HEK293 (cell line): ENCODE measurements around the gene LSS.

Experiments
- CTCF ChIA-PET: fragments of 350-600 bp; formaldehyde crosslinking; extraction: SDS; loops from one replicate; lab custom pipeline; 2021; ENCODE audit warnings: antibody characterized with exemption; lab: Yijun Ruan, JAX
- POLR2A ChIA-PET: fragments of 300-600 bp; formaldehyde crosslinking; extraction: SDS; loops from one replicate; lab custom pipeline; 2020; ENCODE audit warnings: antibody characterized with exemption, inconsistent platforms; lab: Yijun Ruan, JAX
- H3K27ac ChIP-seq: fragments of 200-500 bp; sonication (Bioruptor generic); 2 replicates; pipeline ENCODE4 v1.5.1; 2014; ENCODE audit warnings: low read depth, low read length, control low read depth, inconsistent platforms; ENCODE audit errors: extremely low read depth
- H3K36me3 ChIP-seq, 2 experiments: fragments of 200-500 bp in 1 of 2; sonication (Bioruptor generic) in 1 of 2; 1 replicate in 1 of 2; 2 replicates in 1 of 2; pipeline ENCODE4 v1.5.1; 2014 to 2017; ENCODE audit warnings: inconsistent platforms in 2 of 2, low read length in 2 of 2; ENCODE audit not compliant: control insufficient read depth in 2 of 2, insufficient read depth in 1 of 2
- H3K4me1 ChIP-seq: fragments of 200-500 bp; sonication (Bioruptor generic); 2 replicates; pipeline ENCODE4 v1.5.1; 2014; ENCODE audit warnings: mild to moderate bottlenecking, low read length, inconsistent platforms; ENCODE audit not compliant: control insufficient read depth, insufficient read depth
- H3K4me3 ChIP-seq: 2 replicates; pipeline ENCODE4 v1.5.1; 2011; ENCODE audit warnings: low read depth, mild to moderate bottlenecking, control low read depth, low read length, moderate library complexity
- H3K9me3 ChIP-seq: fragments of 200-500 bp; sonication (Bioruptor generic); 2 replicates; pipeline ENCODE4 v1.5.1; 2014; ENCODE audit warnings: low read depth, low read length, inconsistent platforms; ENCODE audit not compliant: control insufficient read depth, insufficient read depth
- BCL11B ChIP-seq: fragments of 450-650 bp; formaldehyde crosslinking; IDR thresholded peaks from 2 replicates; pipeline ENCODE4 v1.5.1; 2016; ENCODE audit warnings: low read depth, missing biosample characterization, missing genetic modification characterization
- REPIN1 ChIP-seq: fragments of 450-650 bp; formaldehyde crosslinking; IDR thresholded peaks from 2 replicates; pipeline ENCODE4 v1.5.1; 2017; ENCODE audit warnings: missing biosample characterization, missing genetic modification characterization, low read depth
- SP3 ChIP-seq: fragments of 450-650 bp; formaldehyde crosslinking; IDR thresholded peaks from 2 replicates; pipeline ENCODE4 v1.5.1; 2016; ENCODE audit warnings: missing biosample characterization, missing genetic modification characterization
- SP7 ChIP-seq: fragments of 450-650 bp; formaldehyde crosslinking; IDR thresholded peaks from 2 replicates; pipeline ENCODE4 v1.5.1; 2016; ENCODE audit warnings: missing biosample characterization, missing genetic modification characterization
- ZBTB20 ChIP-seq: fragments of 450-650 bp; formaldehyde crosslinking; IDR thresholded peaks from 2 replicates; pipeline ENCODE4 v1.5.1; 2016; ENCODE audit warnings: missing biosample characterization, missing genetic modification characterization
- ZBTB7A ChIP-seq: fragments of 450-650 bp; formaldehyde crosslinking; IDR thresholded peaks from 2 replicates; pipeline ENCODE4 v1.5.1; 2016; ENCODE audit warnings: low read depth, missing biosample characterization, missing genetic modification characterization
- ZNF560 ChIP-seq: fragments of 450-650 bp; formaldehyde crosslinking; IDR thresholded peaks from 2 replicates; pipeline ENCODE4 v1.5.1; 2017; ENCODE audit warnings: missing biosample characterization, missing genetic modification characterization, borderline replicate concordance
- ZNF701 ChIP-seq: fragments of 450-650 bp; formaldehyde crosslinking; IDR thresholded peaks from 2 replicates; pipeline ENCODE4 v1.5.1; 2016; ENCODE audit warnings: missing biosample characterization, missing genetic modification characterization
- TF ChIP-seq, protein P1 (sequence below): fragments of 450-650 bp; formaldehyde crosslinking; IDR thresholded peaks from 2 replicates; pipeline ENCODE4 v1.5.1; 2016; ENCODE audit warnings: missing biosample characterization, missing genetic modification characterization
- TF ChIP-seq, protein P2 (sequence below): fragments of 450-650 bp; formaldehyde crosslinking; IDR thresholded peaks from 2 replicates; pipeline ENCODE4 v1.5.1; 2017; ENCODE audit warnings: missing biosample characterization, missing genetic modification characterization
- TF ChIP-seq, protein P3 (sequence below): fragments of 450-650 bp; IDR thresholded peaks from 2 replicates; pipeline ENCODE4 v1.5.1; 2018; ENCODE audit warnings: missing biosample characterization, missing genetic modification characterization
- TF ChIP-seq, protein P4 (sequence below): fragments of 450-650 bp; formaldehyde crosslinking; IDR thresholded peaks from 2 replicates; pipeline ENCODE4 v1.5.1; 2016; ENCODE audit warnings: missing biosample characterization, missing genetic modification characterization
- TF ChIP-seq, protein P5 (sequence below): fragments of 450-650 bp; formaldehyde crosslinking; IDR thresholded peaks from 2 replicates; pipeline ENCODE4 v1.5.1; 2016; ENCODE audit warnings: missing biosample characterization, missing genetic modification characterization

Gene LSS

DNA sequence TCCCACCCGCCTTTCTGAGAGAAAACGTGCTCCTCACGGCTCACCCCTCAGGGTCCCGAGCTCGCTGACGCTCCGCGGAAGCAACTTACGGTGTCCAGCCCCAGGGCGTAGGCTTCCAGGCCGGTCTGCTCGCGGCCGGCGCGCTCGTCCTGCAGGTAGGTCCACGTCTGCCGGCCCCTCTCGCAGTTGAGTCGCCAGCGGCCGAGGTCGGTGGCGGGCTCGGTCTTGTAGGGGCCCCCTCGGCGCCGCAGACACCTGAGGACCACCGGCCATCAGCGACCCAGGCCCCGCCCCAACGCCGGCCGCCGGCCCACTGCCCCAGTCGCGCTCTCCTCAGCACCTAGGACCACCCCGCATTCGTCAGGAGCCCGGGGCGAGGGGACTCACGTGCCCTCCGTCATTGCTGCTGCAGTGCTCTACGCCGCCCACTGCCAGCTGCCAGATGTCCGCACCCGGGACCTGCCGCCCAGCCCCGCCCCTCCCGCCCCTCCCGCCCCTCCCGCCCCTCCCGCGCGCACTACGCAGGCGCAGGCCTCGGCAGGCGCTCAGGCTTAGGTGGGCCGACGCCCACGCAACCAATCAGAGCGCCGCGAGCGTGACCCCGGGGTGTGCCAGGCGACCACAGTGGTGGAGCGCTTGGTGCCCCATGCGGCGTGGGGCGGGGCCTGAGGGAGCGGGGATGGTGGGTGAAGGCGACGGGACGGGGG, at the start of gene LSS (continued):
- 0 out of 2 replicates have a peak, but pooled peaks have one; percentile 24 for TF ChIP-seq BCL11B (tag by site-specific recombination)
- TF ChIP-seq, protein P1, sequence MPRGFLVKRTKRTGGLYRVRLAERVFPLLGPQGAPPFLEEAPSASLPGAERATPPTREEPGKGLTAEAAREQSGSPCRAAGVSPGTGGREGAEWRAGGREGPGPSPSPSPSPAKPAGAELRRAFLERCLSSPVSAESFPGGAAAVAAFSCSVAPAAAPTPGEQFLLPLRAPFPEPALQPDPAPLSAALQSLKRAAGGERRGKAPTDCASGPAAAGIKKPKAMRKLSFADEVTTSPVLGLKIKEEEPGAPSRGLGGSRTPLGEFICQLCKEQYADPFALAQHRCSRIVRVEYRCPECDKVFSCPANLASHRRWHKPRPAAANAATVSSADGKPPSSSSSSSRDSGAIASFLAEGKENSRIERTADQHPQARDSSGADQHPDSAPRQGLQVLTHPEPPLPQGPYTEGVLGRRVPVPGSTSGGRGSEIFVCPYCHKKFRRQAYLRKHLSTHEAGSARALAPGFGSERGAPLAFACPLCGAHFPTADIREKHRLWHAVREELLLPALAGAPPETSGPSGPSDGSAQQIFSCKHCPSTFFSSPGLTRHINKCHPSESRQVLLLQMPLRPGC (tag by site-specific recombination) = no peak
- TF ChIP-seq, protein P2, sequence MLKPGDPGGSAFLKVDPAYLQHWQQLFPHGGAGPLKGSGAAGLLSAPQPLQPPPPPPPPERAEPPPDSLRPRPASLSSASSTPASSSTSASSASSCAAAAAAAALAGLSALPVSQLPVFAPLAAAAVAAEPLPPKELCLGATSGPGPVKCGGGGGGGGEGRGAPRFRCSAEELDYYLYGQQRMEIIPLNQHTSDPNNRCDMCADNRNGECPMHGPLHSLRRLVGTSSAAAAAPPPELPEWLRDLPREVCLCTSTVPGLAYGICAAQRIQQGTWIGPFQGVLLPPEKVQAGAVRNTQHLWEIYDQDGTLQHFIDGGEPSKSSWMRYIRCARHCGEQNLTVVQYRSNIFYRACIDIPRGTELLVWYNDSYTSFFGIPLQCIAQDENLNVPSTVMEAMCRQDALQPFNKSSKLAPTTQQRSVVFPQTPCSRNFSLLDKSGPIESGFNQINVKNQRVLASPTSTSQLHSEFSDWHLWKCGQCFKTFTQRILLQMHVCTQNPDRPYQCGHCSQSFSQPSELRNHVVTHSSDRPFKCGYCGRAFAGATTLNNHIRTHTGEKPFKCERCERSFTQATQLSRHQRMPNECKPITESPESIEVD (tag by site-specific recombination) = no peak
- peak; percentile 86; the same call in 1 of the 2 replicates for TF ChIP-seq ZBTB7A (tag by site-specific recombination)
- peak; percentile 83 for TF ChIP-seq SP7
- TF ChIP-seq, protein P3, sequence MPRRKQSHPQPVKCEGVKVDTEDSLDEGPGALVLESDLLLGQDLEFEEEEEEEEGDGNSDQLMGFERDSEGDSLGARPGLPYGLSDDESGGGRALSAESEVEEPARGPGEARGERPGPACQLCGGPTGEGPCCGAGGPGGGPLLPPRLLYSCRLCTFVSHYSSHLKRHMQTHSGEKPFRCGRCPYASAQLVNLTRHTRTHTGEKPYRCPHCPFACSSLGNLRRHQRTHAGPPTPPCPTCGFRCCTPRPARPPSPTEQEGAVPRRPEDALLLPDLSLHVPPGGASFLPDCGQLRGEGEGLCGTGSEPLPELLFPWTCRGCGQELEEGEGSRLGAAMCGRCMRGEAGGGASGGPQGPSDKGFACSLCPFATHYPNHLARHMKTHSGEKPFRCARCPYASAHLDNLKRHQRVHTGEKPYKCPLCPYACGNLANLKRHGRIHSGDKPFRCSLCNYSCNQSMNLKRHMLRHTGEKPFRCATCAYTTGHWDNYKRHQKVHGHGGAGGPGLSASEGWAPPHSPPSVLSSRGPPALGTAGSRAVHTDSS (tag by site-specific recombination) = no peak
- TF ChIP-seq, protein P4, sequence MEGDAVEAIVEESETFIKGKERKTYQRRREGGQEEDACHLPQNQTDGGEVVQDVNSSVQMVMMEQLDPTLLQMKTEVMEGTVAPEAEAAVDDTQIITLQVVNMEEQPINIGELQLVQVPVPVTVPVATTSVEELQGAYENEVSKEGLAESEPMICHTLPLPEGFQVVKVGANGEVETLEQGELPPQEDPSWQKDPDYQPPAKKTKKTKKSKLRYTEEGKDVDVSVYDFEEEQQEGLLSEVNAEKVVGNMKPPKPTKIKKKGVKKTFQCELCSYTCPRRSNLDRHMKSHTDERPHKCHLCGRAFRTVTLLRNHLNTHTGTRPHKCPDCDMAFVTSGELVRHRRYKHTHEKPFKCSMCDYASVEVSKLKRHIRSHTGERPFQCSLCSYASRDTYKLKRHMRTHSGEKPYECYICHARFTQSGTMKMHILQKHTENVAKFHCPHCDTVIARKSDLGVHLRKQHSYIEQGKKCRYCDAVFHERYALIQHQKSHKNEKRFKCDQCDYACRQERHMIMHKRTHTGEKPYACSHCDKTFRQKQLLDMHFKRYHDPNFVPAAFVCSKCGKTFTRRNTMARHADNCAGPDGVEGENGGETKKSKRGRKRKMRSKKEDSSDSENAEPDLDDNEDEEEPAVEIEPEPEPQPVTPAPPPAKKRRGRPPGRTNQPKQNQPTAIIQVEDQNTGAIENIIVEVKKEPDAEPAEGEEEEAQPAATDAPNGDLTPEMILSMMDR (tag by site-specific recombination) = peak; percentile 42; the same call in 1 of the 2 replicates
- TF ChIP-seq, protein P5, sequence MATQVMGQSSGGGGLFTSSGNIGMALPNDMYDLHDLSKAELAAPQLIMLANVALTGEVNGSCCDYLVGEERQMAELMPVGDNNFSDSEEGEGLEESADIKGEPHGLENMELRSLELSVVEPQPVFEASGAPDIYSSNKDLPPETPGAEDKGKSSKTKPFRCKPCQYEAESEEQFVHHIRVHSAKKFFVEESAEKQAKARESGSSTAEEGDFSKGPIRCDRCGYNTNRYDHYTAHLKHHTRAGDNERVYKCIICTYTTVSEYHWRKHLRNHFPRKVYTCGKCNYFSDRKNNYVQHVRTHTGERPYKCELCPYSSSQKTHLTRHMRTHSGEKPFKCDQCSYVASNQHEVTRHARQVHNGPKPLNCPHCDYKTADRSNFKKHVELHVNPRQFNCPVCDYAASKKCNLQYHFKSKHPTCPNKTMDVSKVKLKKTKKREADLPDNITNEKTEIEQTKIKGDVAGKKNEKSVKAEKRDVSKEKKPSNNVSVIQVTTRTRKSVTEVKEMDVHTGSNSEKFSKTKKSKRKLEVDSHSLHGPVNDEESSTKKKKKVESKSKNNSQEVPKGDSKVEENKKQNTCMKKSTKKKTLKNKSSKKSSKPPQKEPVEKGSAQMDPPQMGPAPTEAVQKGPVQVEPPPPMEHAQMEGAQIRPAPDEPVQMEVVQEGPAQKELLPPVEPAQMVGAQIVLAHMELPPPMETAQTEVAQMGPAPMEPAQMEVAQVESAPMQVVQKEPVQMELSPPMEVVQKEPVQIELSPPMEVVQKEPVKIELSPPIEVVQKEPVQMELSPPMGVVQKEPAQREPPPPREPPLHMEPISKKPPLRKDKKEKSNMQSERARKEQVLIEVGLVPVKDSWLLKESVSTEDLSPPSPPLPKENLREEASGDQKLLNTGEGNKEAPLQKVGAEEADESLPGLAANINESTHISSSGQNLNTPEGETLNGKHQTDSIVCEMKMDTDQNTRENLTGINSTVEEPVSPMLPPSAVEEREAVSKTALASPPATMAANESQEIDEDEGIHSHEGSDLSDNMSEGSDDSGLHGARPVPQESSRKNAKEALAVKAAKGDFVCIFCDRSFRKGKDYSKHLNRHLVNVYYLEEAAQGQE (tag by site-specific recombination) = peak; percentile 60
- TF ChIP-seq SP3 (tag by site-specific recombination) = peak; percentile 84
- no peak for TF ChIP-seq ZNF560 (tag by site-specific recombination)
- peak; percentile 71; the same call in 1 of the 2 replicates for TF ChIP-seq ZBTB20
- no peak for TF ChIP-seq REPIN1 (tag by site-specific recombination)

- Histone ChIP-seq H3K36me3 (peaks cover 92 to 93% of the 10 kb centered on the region in 2 experiments), H3K4me3 (no peak overlapping the region), H3K4me1 (no peaks in the 10 kb centered on the region), H3K9me3 (no peaks in the 10 kb centered on the region), H3K27ac (no peak overlapping the region)
- ChIA-PET POLR2A (no interaction called here), CTCF (interaction anchor here (0.7 to 1.0 kb wide), 3 partner anchors 9 to 132 kb away, joined by 3 read pairs; no protein-coding TSS in a partner anchor)
- no peak for TF ChIP-seq ZNF701 (tag by site-specific recombination)
Measured at GRCh38 chr21:46274797-46275390, 46.3 kb upstream of the LSS start.
